HepG2 (cell line): ENCODE results near the gene PSMA7. TPM values are rescaled to one million over a fixed set of nuclear protein-coding genes. Genes with fewer than 3 reads are reported as not detected.

Experiments used
- ATAC-seq: fragments of 200-7000 bp; cut with Tn5 transposase; 3 replicates; pipeline ENCODE4 v1.9.1; 2020; ENCODE audit warnings: mild to moderate bottlenecking, moderate library complexity
- BruUV-seq: library from RNA; stranded (reverse); fragments of 400-500 nt; replicated peaks from 2 replicates; lab custom pipeline; 2021; lab: Mats Ljungman, UMichigan
- CTCF ChIA-PET: fragments of 300-600 bp; formaldehyde crosslinking; extraction: SDS; loops from one replicate; lab custom pipeline; 2021; ENCODE audit warnings: low total read pairs, inconsistent platforms, low intra/inter-chr PET ratio; lab: Yijun Ruan, JAX
- POLR2A ChIA-PET: fragments of 350-600 bp; sonication (Branson Sonifier 250); formaldehyde crosslinking; loops from one replicate; lab custom pipeline; 2020; ENCODE audit warnings: antibody characterized with exemption, inconsistent platforms; lab: Yijun Ruan, JAX
- DNase-seq: peaks from one replicate; pipeline ENCODE4 v3.0.0-alpha.2; 2015; ENCODE audit warnings: low spot score
- FAIRE-seq: peaks from 3 replicates; lab custom pipeline; 2011; peaks lifted over from hg19 to GRCh38; lab: Jason Lieb, UNC
- H2AFZ ChIP-seq: one replicate; pipeline ENCODE4 v1.6.1; 2011; ENCODE audit warnings: low read length, inconsistent platforms
- H3K27ac ChIP-seq: fragments of 300-600 bp; 3 replicates; pipeline ENCODE4 v1.8.0; 2011; ENCODE audit warnings: mixed run types, mild to moderate bottlenecking, mixed read lengths, low read length, inconsistent platforms; ENCODE audit not compliant: insufficient read depth; ENCODE audit errors: extremely low read length
- H3K27me3 ChIP-seq, 2 experiments: fragments of 200-600 bp in 1 of 2; 2 replicates in 1 of 2; 3 replicates in 1 of 2; pipeline versions ENCODE4 v1.6.0 to v1.8.0; 2011; ENCODE audit warnings: low read length in 2 of 2, mild to moderate bottlenecking in 2 of 2, moderate library complexity in 2 of 2, inconsistent platforms in 1 of 2; ENCODE audit not compliant: insufficient read depth in 2 of 2, control insufficient read depth in 1 of 2
- H3K36me3 ChIP-seq, 2 experiments: fragments of 200-600 bp in 1 of 2; replicated peaks in 1 of 2; 2 replicates in 1 of 2; 3 replicates in 1 of 2; pipeline versions ENCODE4 v1.5.1 to v1.8.0; 2011; ENCODE audit warnings: low read length in 2 of 2, inconsistent platforms in 1 of 2; ENCODE audit not compliant: insufficient read depth in 2 of 2, control insufficient read depth in 1 of 2
- H3K4me1 ChIP-seq: 2 replicates; pipeline ENCODE4 v1.5.1; 2012; ENCODE audit warnings: low read length, inconsistent platforms; ENCODE audit not compliant: insufficient read depth
- H3K4me2 ChIP-seq: 2 replicates; pipeline ENCODE4 v1.6.0; 2011; ENCODE audit warnings: low read depth, low read length, inconsistent platforms
- H3K4me3 ChIP-seq, 3 experiments: fragments of 200-600 bp in 1 of 3; sonication (generic), shearing (Covaris generic) in 1 of 3; replicated peaks in 1 of 3; 2 replicates each; pipeline ENCODE4 v1.5.1; 2011 to 2016; ENCODE audit warnings: low read length in 3 of 3, inconsistent platforms in 2 of 3, low read depth in 2 of 3, mild to moderate bottlenecking in 2 of 3, control low read depth in 1 of 3, mixed read lengths in 1 of 3; ENCODE audit not compliant: insufficient read depth in 1 of 3
- H3K79me2 ChIP-seq: one replicate; pipeline ENCODE4 v1.6.1; 2011; ENCODE audit warnings: low read length, inconsistent platforms; ENCODE audit not compliant: insufficient read depth
- H3K9ac ChIP-seq: 2 replicates; pipeline ENCODE4 v1.6.0; 2011; ENCODE audit warnings: mild to moderate bottlenecking, low read depth, low read length, inconsistent platforms; ENCODE audit not compliant: insufficient read depth
- H3K9me3 ChIP-seq: 2 replicates; pipeline ENCODE4 v1.5.1; 2012; ENCODE audit warnings: mild to moderate bottlenecking, low read length
- H4K20me1 ChIP-seq: 2 replicates; pipeline ENCODE4 v1.6.0; 2011; ENCODE audit warnings: inconsistent platforms, mild to moderate bottlenecking, low read length, moderate library complexity; ENCODE audit not compliant: insufficient read depth
- ARID2 ChIP-seq: sonication (generic); formaldehyde crosslinking; IDR thresholded peaks from 2 replicates; pipeline ENCODE4 v1.8.1; 2022; ENCODE audit warnings: mild to moderate bottlenecking, missing genetic modification reagents, borderline replicate concordance
- DR1 ChIP-seq: sonication (generic); formaldehyde crosslinking; IDR thresholded peaks from 2 replicates; pipeline ENCODE4 v1.8.0; 2021; ENCODE audit warnings: mild to moderate bottlenecking, missing genetic modification reagents, inconsistent platforms
- HIVEP1 ChIP-seq: sonication (generic); formaldehyde crosslinking; IDR thresholded peaks from 2 replicates; pipeline ENCODE4 v1.4.0; 2020; ENCODE audit warnings: mild to moderate bottlenecking, missing genetic modification reagents
- KMT2B ChIP-seq: IDR thresholded peaks from 2 replicates; pipeline ENCODE4 v1.6.1; 2016; ENCODE audit warnings: missing genetic modification reagents, missing compliant biosample characterization
- MYC ChIP-seq: sonication (generic); formaldehyde crosslinking; IDR thresholded peaks from 2 replicates; pipeline ENCODE4 v1.9.0; 2021; ENCODE audit warnings: missing genetic modification reagents, borderline replicate concordance
- NCOA5 ChIP-seq: sonication (generic); formaldehyde crosslinking; IDR thresholded peaks from 2 replicates; pipeline ENCODE4 v1.4.0; 2020; ENCODE audit warnings: missing genetic modification reagents
- NFKB2 ChIP-seq: sonication (generic); formaldehyde crosslinking; IDR thresholded peaks from 2 replicates; pipeline ENCODE4 v1.4.0; 2020; ENCODE audit warnings: missing genetic modification reagents, borderline replicate concordance
- RBM22 ChIP-seq: fragments of 200-400 bp; formaldehyde crosslinking; optimal IDR thresholded peaks from 2 replicates; pipeline ENCODE3; 2017; ENCODE audit warnings: mild to moderate bottlenecking, low read length, moderate library complexity
- SETDB1 ChIP-seq: sonication (generic); formaldehyde crosslinking; IDR thresholded peaks from 2 replicates; pipeline ENCODE4 v1.5.1; 2020; ENCODE audit warnings: missing genetic modification reagents, mild to moderate bottlenecking, borderline replicate concordance
- SMARCC2 ChIP-seq: fragments of 450-650 bp; IDR thresholded peaks from 2 replicates; pipeline ENCODE4 v1.6.1; 2017; ENCODE audit warnings: antibody characterized with exemption, mild to moderate bottlenecking
- SSRP1 ChIP-seq: IDR thresholded peaks from 2 replicates; pipeline ENCODE4 v1.6.1; 2016; ENCODE audit warnings: control low read depth
- ZBTB21 ChIP-seq: sonication (generic); formaldehyde crosslinking; IDR thresholded peaks from 2 replicates; pipeline ENCODE4 v1.4.0; 2020; ENCODE audit warnings: missing genetic modification reagents
- ZFP1 ChIP-seq: IDR thresholded peaks from 2 replicates; pipeline ENCODE4 v1.6.1; 2016
- ZKSCAN1 ChIP-seq: fragments of 150-350 bp; IDR thresholded peaks from 2 replicates; pipeline ENCODE4 v1.6.1; 2014; ENCODE audit warnings: low read length
- ZMYM3 ChIP-seq: sonication (generic); formaldehyde crosslinking; IDR thresholded peaks from 2 replicates; pipeline ENCODE4 v1.5.1; 2020; ENCODE audit warnings: mild to moderate bottlenecking, missing genetic modification reagents
- ZNF263 ChIP-seq: sonication (generic); formaldehyde crosslinking; IDR thresholded peaks from 2 replicates; pipeline ENCODE4 v1.4.0; 2020; ENCODE audit warnings: missing genetic modification reagents
- ZNF460 ChIP-seq: sonication (generic); formaldehyde crosslinking; IDR thresholded peaks from 2 replicates; pipeline ENCODE4 v1.5.1; 2020; ENCODE audit warnings: missing genetic modification reagents, mild to moderate bottlenecking, borderline replicate concordance
- ZNF761 ChIP-seq: sonication (generic); formaldehyde crosslinking; conservative IDR thresholded peaks from 2 replicates; pipeline ENCODE4 v1.4.0; 2020; ENCODE audit warnings: mild to moderate bottlenecking, missing genetic modification reagents
- WGBS: methylation state at CpG from one replicate; pipeline ENCODE4 v1.1.6; 2017; ENCODE audit warnings: low lambda C conversion rate; 5-methylcytosine and 5-hydroxymethylcytosine counted together
- in situ Hi-C: cut with HindIII; loops from 2 replicates; pipeline ENCODE4 v1.10.0; 2017; ENCODE audit warnings: low pct_unique_long_range_greater_than_20kb; ENCODE audit not compliant: extremely low pct_ligation_motif_present
- intact Hi-C: fragments of 100-400 bp; cut with micrococcal nuclease; formaldehyde crosslinking; loops from one replicate; pipeline ENCODE4 v1.10.0; 2022; ENCODE audit not compliant: unreplicated experiment
- polyA plus RNA-seq, 8 experiments: library from polyadenylated mRNA; depleted of rRNA in 3 of 8; stranded (reverse) in 7 of 8; unstranded in 1 of 8; fragments of >200 nt; fragmentation: Illumina TruSeq in 4 of 8; extraction: Trizol in 4 of 8; gene quantifications; 2 replicates each; pipeline versions ENCODE4 v1.2.1 to v1.2.3, GENCODE V29; 2011 to 2016; ENCODE audit warnings: low read depth in 4 of 8, missing spikeins in 1 of 8, mixed read lengths in 1 of 8; ENCODE audit not compliant: insufficient read depth in 1 of 8
- total RNA-seq, 5 experiments: library from RNA; depleted of rRNA; stranded (reverse); fragments of >200 nt; fragmentation: Illumina TruSeq; extraction: Trizol; gene quantifications; 2 replicates each; pipeline ENCODE4 v1.2.3, GENCODE V29; 2016; ENCODE audit warnings: low read depth in 1 of 5
- TF ChIP-seq, protein P1 (sequence below): sonication (generic); formaldehyde crosslinking; IDR thresholded peaks from 2 replicates; pipeline ENCODE4 v1.5.1; 2020; ENCODE audit warnings: mild to moderate bottlenecking, missing genetic modification reagents, moderate library complexity
- TF ChIP-seq, protein P2 (sequence below), 2 experiments: sonication (generic) in 1 of 2; formaldehyde crosslinking in 1 of 2; IDR thresholded peaks; 2 replicates each; pipeline versions ENCODE4 v1.5.1 to v1.6.1; 2011 to 2020; ENCODE audit warnings: borderline replicate concordance in 1 of 2, low read depth in 1 of 2, low read length in 1 of 2, mild to moderate bottlenecking in 1 of 2, missing genetic modification reagents in 1 of 2, moderate library complexity in 1 of 2

The PSMA7 gene
- total and polyA plus RNA-seq, 2 of the 13 experiments (the other 11 are each of a cell fraction or from before 2014, with no cell fraction given), result 531 to 631 TPM

DNA sequence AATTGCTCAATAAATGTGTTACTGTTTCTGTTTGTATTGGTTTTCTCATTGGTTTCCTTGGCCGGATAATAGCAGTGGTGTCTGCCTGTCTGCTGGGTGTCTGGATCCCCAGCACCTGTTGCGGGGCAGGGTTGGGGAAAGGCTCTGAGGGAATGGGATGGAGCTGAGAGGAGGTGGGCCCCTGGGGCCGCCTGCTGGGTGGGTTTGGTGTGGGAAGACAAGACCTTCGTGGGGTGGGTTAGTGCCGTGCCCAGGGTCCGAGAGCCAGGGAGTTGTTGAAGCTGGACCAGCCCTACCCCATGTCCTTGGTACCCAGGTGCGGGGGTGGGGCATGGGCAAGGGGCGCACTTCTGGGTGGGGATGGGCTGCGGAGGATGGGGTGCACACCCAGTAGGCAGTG is 4.3 kb upstream of the PSMA7 start:
- H3K4me3 ChIP-seq, result no peak overlapping the region
- ChIA-PET CTCF (no interaction called here), POLR2A (interaction anchor here (2.0 kb wide), 1 partner anchor 28 kb away, joined by 4 read pairs; no protein-coding TSS in a partner anchor)
- peaks cover 47% of the 10 kb centered on the region for H4K20me1 ChIP-seq
- H2AFZ ChIP-seq, result no peak overlapping the region
- no peaks in the 10 kb centered on the region for H3K9me3 ChIP-seq
- H3K79me2 ChIP-seq, result peaks cover 88% of the 10 kb centered on the region
- H3K4me2 ChIP-seq, result 0 out of 2 replicates have a peak overlapping the region, but pooled peaks have one; percentile 96
- ATAC-seq (no peak), FAIRE-seq (no peak), DNase-seq (no peak)
- in situ Hi-C loops, result no loop called here
- no peak overlapping the region for H3K9ac ChIP-seq
- peak overlapping the region; percentile 70 for H3K27ac ChIP-seq
- H3K27me3 ChIP-seq, result no peaks in the 10 kb centered on the region
- intact Hi-C loops, result no loop called here
- H3K4me1 ChIP-seq, result peaks cover 60% of the 10 kb centered on the region
- WGBS, result 96% methylated on average over 9 of the region's 9 CpGs
- peaks cover 1 to 6% of the 10 kb centered on the region in 2 experiments; a peak in 2 of 5 replicates for H3K36me3 ChIP-seq
- BruUV-seq, result no TSS peak
- TF ChIP-seq ZKSCAN1, result no peak
- no peak for TF ChIP-seq DR1 (CRISPR knock-in tag)
- TF ChIP-seq MYC (CRISPR knock-in tag), result 0 out of 2 replicates have a peak, but pooled peaks have one; percentile 0
- TF ChIP-seq HIVEP1 (CRISPR knock-in tag), result no peak
- TF ChIP-seq, protein P1, sequence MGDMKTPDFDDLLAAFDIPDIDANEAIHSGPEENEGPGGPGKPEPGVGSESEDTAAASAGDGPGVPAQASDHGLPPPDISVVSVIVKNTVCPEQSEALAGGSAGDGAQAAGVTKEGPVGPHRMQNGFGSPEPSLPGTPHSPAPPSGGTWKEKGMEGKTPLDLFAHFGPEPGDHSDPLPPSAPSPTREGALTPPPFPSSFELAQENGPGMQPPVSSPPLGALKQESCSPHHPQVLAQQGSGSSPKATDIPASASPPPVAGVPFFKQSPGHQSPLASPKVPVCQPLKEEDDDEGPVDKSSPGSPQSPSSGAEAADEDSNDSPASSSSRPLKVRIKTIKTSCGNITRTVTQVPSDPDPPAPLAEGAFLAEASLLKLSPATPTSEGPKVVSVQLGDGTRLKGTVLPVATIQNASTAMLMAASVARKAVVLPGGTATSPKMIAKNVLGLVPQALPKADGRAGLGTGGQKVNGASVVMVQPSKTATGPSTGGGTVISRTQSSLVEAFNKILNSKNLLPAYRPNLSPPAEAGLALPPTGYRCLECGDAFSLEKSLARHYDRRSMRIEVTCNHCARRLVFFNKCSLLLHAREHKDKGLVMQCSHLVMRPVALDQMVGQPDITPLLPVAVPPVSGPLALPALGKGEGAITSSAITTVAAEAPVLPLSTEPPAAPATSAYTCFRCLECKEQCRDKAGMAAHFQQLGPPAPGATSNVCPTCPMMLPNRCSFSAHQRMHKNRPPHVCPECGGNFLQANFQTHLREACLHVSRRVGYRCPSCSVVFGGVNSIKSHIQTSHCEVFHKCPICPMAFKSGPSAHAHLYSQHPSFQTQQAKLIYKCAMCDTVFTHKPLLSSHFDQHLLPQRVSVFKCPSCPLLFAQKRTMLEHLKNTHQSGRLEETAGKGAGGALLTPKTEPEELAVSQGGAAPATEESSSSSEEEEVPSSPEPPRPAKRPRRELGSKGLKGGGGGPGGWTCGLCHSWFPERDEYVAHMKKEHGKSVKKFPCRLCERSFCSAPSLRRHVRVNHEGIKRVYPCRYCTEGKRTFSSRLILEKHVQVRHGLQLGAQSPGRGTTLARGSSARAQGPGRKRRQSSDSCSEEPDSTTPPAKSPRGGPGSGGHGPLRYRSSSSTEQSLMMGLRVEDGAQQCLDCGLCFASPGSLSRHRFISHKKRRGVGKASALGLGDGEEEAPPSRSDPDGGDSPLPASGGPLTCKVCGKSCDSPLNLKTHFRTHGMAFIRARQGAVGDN (CRISPR knock-in tag), result 0 out of 2 replicates have a peak, but pooled peaks have one; percentile 5
- peak; percentile 45; the same call in 1 of the 2 replicates for TF ChIP-seq ZMYM3 (CRISPR knock-in tag)
- TF ChIP-seq SSRP1 (CRISPR knock-in tag), result no peak
- no peak for TF ChIP-seq ARID2 (CRISPR knock-in tag)
- TF ChIP-seq ZNF460 (CRISPR knock-in tag), result no peak
- no peak for TF ChIP-seq ZNF263 (CRISPR knock-in tag)
- TF ChIP-seq NCOA5 (CRISPR knock-in tag), result no peak
- TF ChIP-seq, protein P2, sequence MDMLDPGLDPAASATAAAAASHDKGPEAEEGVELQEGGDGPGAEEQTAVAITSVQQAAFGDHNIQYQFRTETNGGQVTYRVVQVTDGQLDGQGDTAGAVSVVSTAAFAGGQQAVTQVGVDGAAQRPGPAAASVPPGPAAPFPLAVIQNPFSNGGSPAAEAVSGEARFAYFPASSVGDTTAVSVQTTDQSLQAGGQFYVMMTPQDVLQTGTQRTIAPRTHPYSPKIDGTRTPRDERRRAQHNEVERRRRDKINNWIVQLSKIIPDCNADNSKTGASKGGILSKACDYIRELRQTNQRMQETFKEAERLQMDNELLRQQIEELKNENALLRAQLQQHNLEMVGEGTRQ (IDR thresholded peaks at IDR 0.05; ENCODE audit: low read depth, low read length), result no peak
- TF ChIP-seq, protein P2 (CRISPR knock-in tag; IDR thresholded peaks at IDR 0.05; ENCODE audit: borderline replicate concordance), result no peak
- TF ChIP-seq ZFP1 (CRISPR knock-in tag), result no peak
- TF ChIP-seq RBM22, result no peak
- TF ChIP-seq NFKB2 (CRISPR knock-in tag), result 0 out of 2 replicates have a peak, but pooled peaks have one; percentile 0
- no peak for TF ChIP-seq SMARCC2
- TF ChIP-seq SETDB1 (CRISPR knock-in tag), result no peak
- no peak for TF ChIP-seq ZNF761
- no peak for TF ChIP-seq ZBTB21 (CRISPR knock-in tag)
- TF ChIP-seq KMT2B (CRISPR knock-in tag), result no peak
